Loucy (cell line): ENCODE data around the gene TIMMDC1.
A peak's percentile ranks its signal among the peaks of the same experiment; 100 is the strongest.

Experiments
- H2AFZ ChIP-seq: fragments of 200-600 bp; sonication (generic); 2 replicates; pipeline ENCODE4 v1.6.0; 2016; ENCODE audit warnings: antibody characterized with exemption, mild to moderate bottlenecking, low read length, moderate library complexity
- H3F3A ChIP-seq: fragments of 200-600 bp; 2 replicates; pipeline ENCODE4 v1.6.0; 2016; ENCODE audit warnings: antibody characterized with exemption, low read depth, mild to moderate bottlenecking
- H3K27me3 ChIP-seq: fragments of 200-600 bp; sonication (generic); 2 replicates; pipeline ENCODE4 v1.6.1; 2014; ENCODE audit warnings: low read length, mild to moderate bottlenecking; ENCODE audit not compliant: insufficient read depth, poor library complexity, severe bottlenecking
- H3K36me3 ChIP-seq: fragments of 200-600 bp; sonication (generic); 2 replicates; pipeline ENCODE4 v1.6.1; 2016; ENCODE audit warnings: low read length; ENCODE audit not compliant: insufficient read depth
- H3K4me1 ChIP-seq: fragments of 200-600 bp; sonication (generic); 2 replicates; pipeline ENCODE4 v1.5.1; 2014; ENCODE audit warnings: low read length, mild to moderate bottlenecking; ENCODE audit not compliant: insufficient read depth, poor library complexity, severe bottlenecking
- H3K4me2 ChIP-seq: fragments of 200-600 bp; sonication (generic); 2 replicates; pipeline ENCODE4 v1.6.0; 2014; ENCODE audit warnings: antibody characterized with exemption, low read length, low read depth, mild to moderate bottlenecking; ENCODE audit not compliant: poor library complexity, severe bottlenecking
- H3K4me3 ChIP-seq: fragments of 200-600 bp; sonication (generic); 2 replicates; pipeline ENCODE4 v1.5.1; 2014; ENCODE audit warnings: low read length, mild to moderate bottlenecking, mixed read lengths; ENCODE audit not compliant: poor library complexity, severe bottlenecking
- H3K79me2 ChIP-seq: fragments of 200-600 bp; sonication (generic); 2 replicates; pipeline ENCODE4 v1.6.1; 2014; ENCODE audit warnings: low read length; ENCODE audit not compliant: insufficient read depth
- H3K9ac ChIP-seq: fragments of 200-600 bp; sonication (generic); 2 replicates; pipeline ENCODE4 v1.6.0; 2014; ENCODE audit warnings: mild to moderate bottlenecking, low read depth, low read length, moderate library complexity; ENCODE audit not compliant: poor library complexity, severe bottlenecking
- H3K9me2 ChIP-seq: fragments of 200-600 bp; sonication (generic); replicated peaks from 2 replicates; pipeline ENCODE4 v1.6.1; 2016; ENCODE audit warnings: low read depth, low read length, mixed read lengths
- H3K9me3 ChIP-seq: fragments of 200-600 bp; sonication (generic); 2 replicates; pipeline ENCODE4 v1.6.1; 2014; ENCODE audit warnings: mild to moderate bottlenecking, antibody characterized with exemption, low read length, low read depth; ENCODE audit not compliant: insufficient read depth
- H4K20me1 ChIP-seq: fragments of 200-600 bp; sonication (generic); 2 replicates; pipeline ENCODE4 v1.6.0; 2014; ENCODE audit warnings: antibody characterized with exemption, low read length, mild to moderate bottlenecking; ENCODE audit not compliant: insufficient read depth, poor library complexity, severe bottlenecking
- EZH2phosphoT487 ChIP-seq: fragments of 200-600 bp; IDR thresholded peaks from 2 replicates; pipeline ENCODE4 v1.6.1; 2018; ENCODE audit warnings: antibody characterized with exemption, mild to moderate bottlenecking, moderate library complexity, borderline replicate concordance
- TF ChIP-seq, protein P1 (sequence below): fragments of 200-600 bp; sonication (generic); conservative IDR thresholded peaks from 2 replicates; pipeline ENCODE4 v1.5.1; 2014; ENCODE audit warnings: mild to moderate bottlenecking, antibody characterized with exemption, low read length

The TIMMDC1 gene

GRCh38 chr3:119492128-119492527, 6.2 kb upstream of the TIMMDC1 start:
- H2AFZ ChIP-seq, result no peak overlapping the region
- peaks cover 1% of the 10 kb centered on the region for H3K4me1 ChIP-seq
- H4K20me1 ChIP-seq, result no peaks in the 10 kb centered on the region
- TF ChIP-seq, protein P1, sequence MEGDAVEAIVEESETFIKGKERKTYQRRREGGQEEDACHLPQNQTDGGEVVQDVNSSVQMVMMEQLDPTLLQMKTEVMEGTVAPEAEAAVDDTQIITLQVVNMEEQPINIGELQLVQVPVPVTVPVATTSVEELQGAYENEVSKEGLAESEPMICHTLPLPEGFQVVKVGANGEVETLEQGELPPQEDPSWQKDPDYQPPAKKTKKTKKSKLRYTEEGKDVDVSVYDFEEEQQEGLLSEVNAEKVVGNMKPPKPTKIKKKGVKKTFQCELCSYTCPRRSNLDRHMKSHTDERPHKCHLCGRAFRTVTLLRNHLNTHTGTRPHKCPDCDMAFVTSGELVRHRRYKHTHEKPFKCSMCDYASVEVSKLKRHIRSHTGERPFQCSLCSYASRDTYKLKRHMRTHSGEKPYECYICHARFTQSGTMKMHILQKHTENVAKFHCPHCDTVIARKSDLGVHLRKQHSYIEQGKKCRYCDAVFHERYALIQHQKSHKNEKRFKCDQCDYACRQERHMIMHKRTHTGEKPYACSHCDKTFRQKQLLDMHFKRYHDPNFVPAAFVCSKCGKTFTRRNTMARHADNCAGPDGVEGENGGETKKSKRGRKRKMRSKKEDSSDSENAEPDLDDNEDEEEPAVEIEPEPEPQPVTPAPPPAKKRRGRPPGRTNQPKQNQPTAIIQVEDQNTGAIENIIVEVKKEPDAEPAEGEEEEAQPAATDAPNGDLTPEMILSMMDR, result no peak
- TF ChIP-seq EZH2phosphoT487, result no peak
- peaks cover 13% of the 10 kb centered on the region; the same call in 1 of the 2 replicates for H3K36me3 ChIP-seq
- H3K27me3 ChIP-seq, result no peaks in the 10 kb centered on the region
- no peaks in the 10 kb centered on the region for H3K79me2 ChIP-seq
- no peaks in the 10 kb centered on the region for H3K9me2 ChIP-seq
- H3K4me2 ChIP-seq, result no peak overlapping the region
- H3K4me3 ChIP-seq, result no peak overlapping the region
- no peaks in the 10 kb centered on the region for H3K9me3 ChIP-seq
- no peak overlapping the region for H3K9ac ChIP-seq
- H3F3A ChIP-seq, result no peaks in the 10 kb centered on the region

DNA sequence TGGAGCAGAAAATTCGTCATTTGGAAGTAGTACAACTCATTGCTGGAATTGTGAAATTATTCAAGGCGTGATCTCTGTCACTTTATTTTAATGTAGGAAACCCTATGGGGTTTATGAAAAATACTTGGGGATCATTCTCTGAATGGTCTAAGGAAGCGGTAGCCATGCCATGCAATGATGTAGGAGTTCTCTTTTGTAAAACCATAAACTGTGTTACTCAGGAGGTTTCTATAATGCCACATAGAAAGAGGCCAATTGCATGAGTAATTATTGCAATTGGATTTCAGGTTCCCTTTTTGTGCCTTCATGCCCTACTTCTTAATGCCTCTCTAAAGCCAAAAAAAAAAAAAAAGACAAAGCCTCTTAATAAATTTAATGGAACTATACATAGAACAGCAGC, 5.5 kb upstream of the TIMMDC1 start:
- H3K4me1 ChIP-seq, result peaks cover 8% of the 10 kb centered on the region
- H3K36me3 ChIP-seq, result peaks cover 10% of the 10 kb centered on the region; the same call in 1 of the 2 replicates
- no peaks in the 10 kb centered on the region for H3K27me3 ChIP-seq
- H2AFZ ChIP-seq, result no peak overlapping the region
- no peaks in the 10 kb centered on the region for H3K9me3 ChIP-seq
- H3K79me2 ChIP-seq, result peaks cover 5% of the 10 kb centered on the region; the same call in 1 of the 2 replicates
- no peaks in the 10 kb centered on the region for H3K9me2 ChIP-seq
- H4K20me1 ChIP-seq, result no peaks in the 10 kb centered on the region
- H3K4me2 ChIP-seq, result no peak overlapping the region
- TF ChIP-seq, protein P1, result no peak
- no peak for TF ChIP-seq EZH2phosphoT487
- no peak overlapping the region for H3K9ac ChIP-seq
- no peaks in the 10 kb centered on the region for H3F3A ChIP-seq
- H3K4me3 ChIP-seq, result no peak overlapping the region

DNA sequence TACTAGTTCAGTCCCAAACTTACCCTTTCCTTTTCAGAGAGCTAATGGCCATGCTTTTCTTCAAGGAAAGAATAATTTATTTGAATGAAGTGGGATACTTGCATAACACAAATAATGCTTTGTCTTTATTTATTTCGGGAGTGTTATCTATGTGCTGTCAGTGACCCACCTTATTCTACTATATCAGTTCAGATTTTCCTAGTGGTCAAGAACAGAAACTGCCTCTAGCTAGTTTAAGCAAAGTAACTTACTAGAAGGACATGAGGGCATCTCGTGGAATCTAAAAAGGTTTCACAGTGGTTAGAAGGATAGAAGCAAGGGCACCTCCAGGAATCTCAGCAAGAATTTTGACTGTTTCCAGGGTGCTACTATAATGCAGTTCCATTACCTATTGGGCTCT, 3.8 kb upstream of the TIMMDC1 start:
- peaks cover 2% of the 10 kb centered on the region for H4K20me1 ChIP-seq
- H2AFZ ChIP-seq, result no peak overlapping the region
- H3K9ac ChIP-seq, result no peak overlapping the region
- H3K4me3 ChIP-seq, result no peak overlapping the region
- H3K4me1 ChIP-seq, result peaks cover 13% of the 10 kb centered on the region
- H3K9me3 ChIP-seq, result no peaks in the 10 kb centered on the region
- H3K79me2 ChIP-seq, result peaks cover 16% of the 10 kb centered on the region
- peaks cover 9% of the 10 kb centered on the region; the same call in 1 of the 2 replicates for H3K36me3 ChIP-seq
- no peaks in the 10 kb centered on the region for H3F3A ChIP-seq
- H3K4me2 ChIP-seq, result no peak overlapping the region
- no peaks in the 10 kb centered on the region for H3K27me3 ChIP-seq
- H3K9me2 ChIP-seq, result no peaks in the 10 kb centered on the region
- no peak for TF ChIP-seq EZH2phosphoT487
- TF ChIP-seq, protein P1, result peak; percentile 34
